Stimulated activated CD8-positive, alpha-beta memory T cell treated with anti-CD3 and anti-CD28 coated beads, Interleukin-4, amount 100 ng/mL, for 24 hours (primary cell): ENCODE data around the gene CHD5.
A peak's percentile ranks its signal among the peaks of the same experiment; 100 is the strongest.

Source experiments
- DNase-seq: peaks from one replicate; pipeline ENCODE4 v3.0.0-alpha.2; 2020; ENCODE audit warnings: low read depth

The CHD5 gene

DNA sequence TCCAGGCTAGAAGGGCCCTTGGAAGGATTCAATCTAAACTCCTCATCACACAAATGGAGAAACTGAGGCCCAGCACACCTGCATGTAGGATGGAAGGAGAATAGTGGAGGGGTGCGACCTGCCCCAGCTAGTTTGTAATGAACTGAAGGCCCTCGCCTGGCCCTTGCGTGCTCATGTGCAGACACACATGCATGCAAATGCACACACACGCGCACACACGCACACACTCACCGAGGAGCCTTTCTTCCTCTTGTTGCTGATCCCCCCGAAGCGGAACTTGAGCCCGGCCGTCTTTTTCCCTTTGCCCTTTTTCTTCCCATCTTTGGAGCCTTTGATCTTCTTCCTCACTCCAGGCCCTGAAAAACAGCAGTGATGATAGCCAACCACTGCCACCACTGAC is 27.9 kb downstream of the CHD5 start:
- DNase-seq = no peak

DNA sequence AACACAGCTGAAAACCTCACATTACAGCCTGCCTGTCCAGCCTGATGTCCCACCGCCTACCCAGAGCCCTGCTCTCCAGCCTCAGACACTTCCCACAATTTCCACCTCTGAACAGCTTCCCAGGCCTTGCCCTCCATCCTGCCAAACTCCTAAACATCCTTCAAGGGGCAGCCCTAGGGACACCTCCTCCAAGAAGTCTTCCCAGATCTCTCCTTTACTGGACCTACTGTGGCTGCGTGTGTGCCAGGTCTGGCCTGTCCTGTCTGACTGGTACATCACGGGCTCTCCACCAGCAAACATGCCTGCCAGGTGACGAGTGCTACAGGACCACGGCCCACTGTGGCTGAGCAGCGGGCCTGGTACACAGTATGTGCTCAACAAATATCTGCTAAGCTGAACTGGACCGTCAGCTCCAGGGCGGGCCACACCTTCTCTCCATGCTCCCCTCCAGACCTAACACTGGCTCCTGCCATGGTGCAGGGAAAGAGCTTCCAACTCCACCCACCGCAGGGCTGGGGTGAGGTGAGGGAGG is 28.8 kb downstream of the CHD5 start:
- DNase-seq = no peak

DNA sequence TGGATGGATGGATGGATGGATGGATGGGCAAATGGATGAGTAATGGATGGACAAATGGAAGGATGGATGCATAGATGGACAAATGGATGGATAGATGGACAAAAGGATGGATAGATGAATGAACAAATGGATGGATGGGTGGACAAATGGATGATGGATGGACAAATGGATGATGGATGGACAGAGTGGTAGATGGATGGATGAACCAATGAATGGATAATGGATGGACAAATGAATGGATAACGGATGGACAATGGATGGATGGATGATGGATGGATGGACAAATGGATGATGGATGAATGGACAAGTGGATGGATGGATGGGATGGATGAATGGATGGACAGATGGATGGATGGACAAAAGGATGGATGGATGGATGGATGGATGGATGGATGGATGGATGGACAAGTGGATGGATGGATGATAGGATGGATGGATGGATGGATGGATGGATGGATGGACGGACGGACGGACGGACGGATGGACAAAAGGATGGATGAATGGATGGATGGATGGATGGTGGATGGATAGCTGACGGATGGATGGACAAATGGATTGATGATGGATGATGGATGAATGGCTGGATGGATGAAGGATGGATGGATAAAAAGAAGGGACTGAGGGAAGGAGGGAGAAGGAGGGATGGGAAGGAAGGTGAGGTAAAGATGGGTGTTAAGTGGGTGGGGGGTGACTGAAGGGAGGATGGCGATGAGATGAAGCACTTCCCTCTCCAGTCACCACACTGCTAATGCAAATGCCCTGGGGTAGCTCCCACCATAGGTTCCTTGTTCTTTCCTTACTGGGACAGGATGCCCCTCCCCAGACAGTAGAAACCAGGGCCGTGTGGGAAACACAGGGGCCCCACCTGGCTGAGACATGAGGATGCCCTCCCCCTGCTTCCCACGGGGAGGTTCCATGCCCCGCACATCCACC is 29.8 kb downstream of the CHD5 start:
- no peak for DNase-seq

- no peak for DNase-seq
Observed at GRCh38 chr1:6149597-6149996, 30.5 kb downstream of the CHD5 start.

GRCh38 chr1:6148497-6149241 is 31.5 kb downstream of the CHD5 start:
- peak; percentile 55 for DNase-seq

GRCh38 chr1:6145864-6146410 is 34.2 kb downstream of the CHD5 start:
- no peak for DNase-seq

- no peak for DNase-seq
Observed at GRCh38 chr1:6145396-6145750, 34.7 kb downstream of the CHD5 start.

GRCh38 chr1:6144647-6145395 is 35.3 kb downstream of the CHD5 start:
- no peak for DNase-seq

DNA sequence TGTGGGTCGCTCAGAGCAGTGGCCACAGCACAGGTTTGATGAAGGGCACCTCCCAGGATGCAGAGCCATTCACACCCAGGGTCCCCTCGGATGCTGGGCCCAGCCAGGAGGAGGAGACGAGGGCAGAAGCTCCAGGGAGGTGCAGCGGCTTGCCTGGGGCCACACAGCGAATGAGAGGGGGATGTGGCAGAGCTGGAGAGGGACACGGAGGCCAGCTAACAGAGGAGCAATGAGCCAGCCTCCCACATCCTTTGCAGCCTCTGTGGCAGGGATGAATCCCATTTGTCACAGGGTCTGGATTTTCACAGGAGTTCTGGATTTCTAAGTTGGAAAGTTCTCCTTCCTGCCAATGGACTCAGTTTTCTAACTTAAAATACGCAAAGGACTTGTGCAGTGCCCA is 35.9 kb downstream of the CHD5 start:
- DNase-seq = no peak

GRCh38 chr1:6143395-6143794 is 36.7 kb downstream of the CHD5 start:
- no peak for DNase-seq

GRCh38 chr1:6142734-6143133 is 37.4 kb downstream of the CHD5 start:
- no peak for DNase-seq

DNA sequence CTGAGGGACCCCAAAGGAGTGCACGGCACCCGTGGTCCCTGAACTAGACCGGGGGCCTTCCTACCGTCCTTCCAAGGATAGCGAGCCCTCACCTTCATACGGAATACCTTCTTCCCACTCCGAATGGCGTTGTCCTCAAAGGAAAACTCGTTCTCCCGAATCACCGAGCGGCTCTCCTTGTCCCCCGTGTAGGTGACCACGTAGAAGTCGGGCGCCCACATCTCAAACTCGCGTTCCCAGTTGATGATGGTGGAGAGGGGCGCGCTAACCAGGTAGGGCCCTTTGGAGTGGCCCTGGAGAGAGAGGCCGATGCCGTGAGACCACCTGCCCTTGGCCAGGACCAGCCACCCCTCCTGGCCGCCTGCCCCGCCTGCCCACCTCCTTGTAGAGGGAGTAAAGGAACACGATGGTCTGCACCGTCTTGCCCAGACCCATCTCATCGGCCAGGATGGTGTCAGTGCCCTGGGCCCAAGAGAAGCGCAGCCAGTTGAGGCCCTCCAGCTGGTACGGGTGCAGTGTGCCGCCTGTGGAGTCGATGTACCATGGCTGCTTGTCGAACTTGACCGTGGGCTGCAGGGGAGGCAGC is 38.0 kb downstream of the CHD5 start:
- DNase-seq = no peak

GRCh38 chr1:6141592-6141991 is 38.5 kb downstream of the CHD5 start:
- DNase-seq = no peak

DNA sequence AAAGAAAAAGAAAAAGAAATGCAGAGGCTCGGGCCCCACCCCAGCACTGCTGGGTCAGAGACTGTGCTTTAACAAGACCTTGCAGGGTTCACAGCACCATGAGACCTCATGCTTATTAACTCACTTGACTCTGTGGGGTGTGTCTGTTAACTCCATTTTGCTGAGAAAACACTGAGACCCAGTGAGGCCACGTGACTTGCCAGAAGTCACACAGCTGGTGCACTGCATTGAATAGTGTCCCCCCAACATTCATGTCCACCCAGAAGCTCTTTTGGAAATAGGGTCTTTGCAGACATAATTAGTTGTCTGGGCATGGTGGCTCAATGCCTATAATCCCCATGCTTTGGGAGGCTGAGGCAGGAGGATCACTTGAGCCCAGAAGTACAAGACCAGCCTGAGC is 39.7 kb downstream of the CHD5 start:
- no peak for DNase-seq

- no peak for DNase-seq
Observed at GRCh38 chr1:6137758-6138157, 42.4 kb downstream of the CHD5 start.

- DNase-seq = no peak
Observed at GRCh38 chr1:6136516-6137220, 43.5 kb downstream of the CHD5 start.

DNA sequence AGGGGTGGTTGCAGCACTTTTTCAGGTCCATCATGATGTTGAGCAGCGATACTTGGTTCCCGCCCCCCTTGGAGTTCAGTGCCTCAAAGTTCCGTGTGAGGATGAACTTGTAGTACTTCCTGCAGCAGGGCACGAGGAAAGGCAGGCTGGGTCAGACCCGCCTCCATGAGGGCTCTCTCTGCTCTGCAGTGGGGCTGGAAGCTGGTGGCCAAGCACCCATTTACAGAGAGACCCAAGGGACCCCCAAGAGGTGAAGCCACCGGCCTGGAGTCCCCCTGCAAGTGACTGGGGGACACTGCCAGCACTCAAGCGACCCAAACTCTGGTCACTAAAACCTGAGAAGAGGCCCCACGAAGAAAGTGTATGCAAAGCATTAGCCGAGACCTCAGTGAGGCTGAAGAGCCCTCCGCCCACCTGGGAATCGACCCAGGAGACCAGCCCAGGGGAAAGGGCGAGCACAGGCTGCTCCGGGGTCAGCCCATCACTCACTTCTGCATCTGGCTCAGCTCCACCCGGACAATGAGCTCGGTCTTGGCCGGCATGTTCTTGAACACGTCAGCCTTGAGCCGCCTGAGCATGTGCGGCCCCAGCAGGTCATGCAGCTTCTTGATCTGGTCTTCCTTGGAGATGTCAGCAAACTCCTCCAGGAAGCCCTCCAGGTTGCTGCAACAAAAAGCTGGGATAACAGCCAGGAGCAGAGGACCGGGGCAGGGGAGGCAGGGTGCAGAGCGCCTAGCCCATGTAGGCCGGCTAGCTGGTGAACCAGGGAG is 45.2 kb downstream of the CHD5 start:
- DNase-seq = no peak

- no peak for DNase-seq
Observed at GRCh38 chr1:6134206-6134605, 45.9 kb downstream of the CHD5 start.

DNA sequence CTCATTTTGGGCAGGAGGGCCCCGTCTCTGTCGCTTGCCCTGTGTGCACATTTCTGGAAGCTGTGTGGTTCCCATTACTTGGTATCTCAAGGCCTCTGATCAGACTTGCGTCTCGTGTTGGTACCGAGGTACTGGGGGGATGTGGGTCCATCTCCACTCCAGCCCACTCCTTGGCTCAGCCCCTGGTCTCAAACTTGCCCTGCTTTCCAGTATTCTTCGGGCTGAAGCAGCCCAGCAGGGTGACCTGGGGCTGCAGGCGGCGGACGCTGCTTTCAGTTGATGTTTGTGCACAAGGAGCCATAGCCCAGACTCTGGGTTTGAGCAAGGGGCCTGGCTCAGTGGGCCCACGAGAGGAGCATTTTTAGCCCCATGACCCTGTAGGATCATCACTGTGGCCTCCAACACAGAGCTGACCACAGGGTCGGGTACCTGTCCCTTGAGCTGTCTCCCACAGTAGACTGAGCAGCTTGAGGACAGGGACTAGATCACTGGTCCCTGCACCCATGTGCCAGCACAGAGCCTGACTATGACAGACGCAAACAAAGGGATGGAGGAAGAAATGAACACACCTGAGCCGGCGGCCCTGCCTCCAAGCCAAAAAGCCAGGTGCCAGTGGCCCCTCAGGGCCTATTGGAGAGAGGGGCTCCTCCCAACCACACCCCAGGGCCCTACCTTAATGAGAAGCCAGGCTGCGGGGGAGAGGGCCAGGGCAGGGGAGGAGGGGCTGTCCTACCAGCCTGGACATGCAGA is 46.8 kb downstream of the CHD5 start:
- DNase-seq = no peak

GRCh38 chr1:6131561-6131960 is 48.6 kb downstream of the CHD5 start:
- DNase-seq = no peak
